Naive thymus-derived CD4-positive, alpha-beta T cell (primary cell): ENCODE data around the gene NFATC3. TPM values are rescaled to one million over a fixed set of nuclear protein-coding genes. Genes with fewer than 3 reads are reported as not detected.

ENCODE experiments used
- ATAC-seq: fragments of 150-1000 bp; cut with Tn5 transposase; 2 replicates; pipeline ENCODE4 v1.10.0; 2021; ENCODE audit warnings: mild to moderate bottlenecking, moderate library complexity
- CTCF ChIA-PET: fragments of 350-600 bp; sonication (Branson Sonifier 250); formaldehyde crosslinking; loops from one replicate; lab custom pipeline; 2021; ENCODE audit warnings: antibody characterized with exemption; lab: Charles Lee
- POLR2A ChIA-PET: fragments of 350-600 bp; sonication (Branson Sonifier 250); formaldehyde crosslinking; loops from one replicate; lab custom pipeline; 2021; ENCODE audit warnings: antibody characterized with exemption, inconsistent platforms; lab: Charles Lee
- DNase-seq, 9 donors: peaks; one replicate each; pipeline versions ENCODE4 v3.0.0 to v3.0.0-alpha.2; 2020 to 2022; ENCODE audit warnings: mixed read lengths in 1 of 9
- H3K27ac ChIP-seq: one replicate; pipeline ENCODE4 v1.7.0; 2013; ENCODE audit warnings: mild to moderate bottlenecking, low read depth, low read length, moderate library complexity
- H3K27me3 ChIP-seq, 2 donors: one replicate each; pipeline ENCODE4 v1.7.0; 2013; ENCODE audit warnings: low read length in 2 of 2, mild to moderate bottlenecking in 2 of 2, moderate library complexity in 2 of 2; ENCODE audit not compliant: control insufficient read depth in 2 of 2, insufficient read depth in 2 of 2
- H3K36me3 ChIP-seq, 3 experiments: 1 replicate in 2 of 3; 2 replicates in 1 of 3; pipeline ENCODE4 v1.7.0; 2013; ENCODE audit warnings: low read length in 3 of 3, mild to moderate bottlenecking in 3 of 3, moderate library complexity in 1 of 3; ENCODE audit not compliant: insufficient read depth in 3 of 3, control insufficient read depth in 2 of 3
- H3K4me1 ChIP-seq, 2 donors: one replicate each; pipeline ENCODE4 v1.7.0; 2013; ENCODE audit warnings: low read length in 2 of 2, mild to moderate bottlenecking in 2 of 2, moderate library complexity in 1 of 2; ENCODE audit not compliant: control insufficient read depth in 2 of 2, insufficient read depth in 2 of 2
- H3K4me3 ChIP-seq: 2 replicates; pipeline ENCODE4 v1.7.0; 2013; ENCODE audit warnings: mild to moderate bottlenecking, low read length
- H3K9me3 ChIP-seq, 3 experiments: 1 replicate in 2 of 3; 2 replicates in 1 of 3; pipeline ENCODE4 v1.7.0; 2013; ENCODE audit warnings: low read length in 3 of 3; ENCODE audit not compliant: control insufficient read depth in 2 of 3
- H3K27ac Mint-ChIP-seq, 9 donors: one replicate each; pipeline ENCODE4 v1.8.0; 2020 to 2022; ENCODE audit warnings: mixed read lengths in 9 of 9, mild to moderate bottlenecking in 8 of 9, moderate library complexity in 5 of 9, inconsistent platforms in 2 of 9
- H3K27me3 Mint-ChIP-seq, 5 donors: one replicate each; pipeline ENCODE4 v1.8.0; 2021 to 2022; ENCODE audit warnings: mixed read lengths in 5 of 5, mild to moderate bottlenecking in 1 of 5
- H3K36me3 Mint-ChIP-seq, 5 donors: one replicate each; pipeline ENCODE4 v1.8.0; 2020 to 2022; ENCODE audit warnings: mixed read lengths in 5 of 5, mild to moderate bottlenecking in 3 of 5, inconsistent platforms in 1 of 5
- H3K4me1 Mint-ChIP-seq, 7 donors: one replicate each; pipeline ENCODE4 v1.8.0; 2020 to 2022; ENCODE audit warnings: mixed read lengths in 7 of 7, mild to moderate bottlenecking in 3 of 7, inconsistent platforms in 1 of 7
- H3K4me3 Mint-ChIP-seq, 10 donors: one replicate each; pipeline ENCODE4 v1.8.0; 2020 to 2022; ENCODE audit warnings: mild to moderate bottlenecking in 10 of 10, mixed read lengths in 10 of 10, moderate library complexity in 6 of 10, inconsistent platforms in 2 of 10
- H3K9me3 Mint-ChIP-seq, 11 donors: one replicate each; pipeline ENCODE4 v1.8.0; 2020 to 2022; ENCODE audit warnings: mixed read lengths in 11 of 11, mild to moderate bottlenecking in 4 of 11, inconsistent platforms in 1 of 11, moderate library complexity in 1 of 11
- intact Hi-C, 2 donors: fragments of 100-400 bp; cut with micrococcal nuclease; formaldehyde crosslinking; loops; one replicate each; pipeline ENCODE4 v1.15.1; 2023
- microRNA-seq: library from miRNA; unstranded; fragments of <30 nt; microRNA quantifications from one replicate; pipeline ENCODE4 v1.2.0, GENCODE V29; 2022; ENCODE audit warnings: borderline microRNAs expressed
- polyA plus RNA-seq, 2 donors: library from polyadenylated mRNA; unstranded; fragments of 300-500 nt; fragmentation: Illumina TruSeq; gene quantifications; one replicate each; pipeline ENCODE4 v1.2.3, GENCODE V29; 2021
- total RNA-seq, 6 experiments: library from RNA in 5 of 6; stranded (reverse) in 5 of 6; gene quantifications; 1 replicate in 5 of 6; 2 replicates in 1 of 6; pipeline ENCODE4 v1.2.3 and lab custom pipeline; 2021 to 2026

The NFATC3 gene
- total and polyA plus RNA-seq, 7 experiments from 2014 or later: 75.8 to 151 (median 121) TPM

DNA sequence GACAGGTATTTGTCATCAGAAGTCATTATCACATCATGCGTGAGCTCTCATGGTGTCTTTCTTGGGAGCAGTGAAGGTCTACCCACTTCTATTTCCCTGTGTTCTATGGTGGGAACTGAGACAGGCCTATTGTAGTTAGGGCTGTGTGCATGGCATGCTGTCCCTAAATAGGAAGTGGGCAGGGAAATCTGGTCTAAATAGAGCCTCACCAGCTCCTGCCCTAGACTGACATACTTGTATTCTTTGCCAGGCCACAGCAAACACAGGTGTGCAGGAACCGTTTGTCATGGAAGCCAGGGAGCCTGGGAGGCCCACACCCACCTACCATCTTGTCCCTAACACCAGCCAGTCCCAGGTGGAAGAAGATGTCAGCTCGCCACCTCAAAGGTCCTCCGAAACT, 189.3 kb downstream of the NFATC3 start:
- H3K9me3 ChIP-seq: no peaks in the 10 kb centered on the region
- no peaks in the 10 kb centered on the region for H3K27me3 ChIP-seq
- intact Hi-C loops: no loop called here
- peaks cover 52 to 83% of the 10 kb centered on the region in 2 donors for H3K4me1 ChIP-seq
- DNase-seq (no peak), ATAC-seq (no peak)
- peak overlapping the region; percentile 4 for H3K4me3 ChIP-seq
- peak overlapping the region; percentile 39 to 100 (median 79) for H3K4me3 Mint-ChIP-seq
- H3K36me3 Mint-ChIP-seq: peaks cover 4 to 42% (median 24%) of the 10 kb centered on the region in 5 donors
- no peaks in the 10 kb centered on the region for H3K27me3 Mint-ChIP-seq
- peaks cover 0 to 2% (median 0%) of the 10 kb centered on the region in 11 donors for H3K9me3 Mint-ChIP-seq
- peaks cover 0 to 25% (median 10%) of the 10 kb centered on the region in 3 experiments for H3K36me3 ChIP-seq
- H3K27ac ChIP-seq: peak overlapping the region; percentile 83
- ChIA-PET CTCF (interaction anchor here (1.9 to 27.4 kb wide), 3 partner anchors 10 to 54 kb away, joined by 6 to 317 read pairs (median 32); partner anchors contain the start of gene SLC7A6), POLR2A (interaction anchor here (0.6 to 25.4 kb wide), 6 partner anchors 11 to 165 kb away, joined by 3 to 531 read pairs (median 13); partner anchors contain the start of genes PRMT7, SLC7A6 and SLC7A6OS)
- peaks cover 39 to 87% (median 78%) of the 10 kb centered on the region in 7 donors for H3K4me1 Mint-ChIP-seq
- peak overlapping the region; percentile 76 to 98 (median 97) for H3K27ac Mint-ChIP-seq

DNA sequence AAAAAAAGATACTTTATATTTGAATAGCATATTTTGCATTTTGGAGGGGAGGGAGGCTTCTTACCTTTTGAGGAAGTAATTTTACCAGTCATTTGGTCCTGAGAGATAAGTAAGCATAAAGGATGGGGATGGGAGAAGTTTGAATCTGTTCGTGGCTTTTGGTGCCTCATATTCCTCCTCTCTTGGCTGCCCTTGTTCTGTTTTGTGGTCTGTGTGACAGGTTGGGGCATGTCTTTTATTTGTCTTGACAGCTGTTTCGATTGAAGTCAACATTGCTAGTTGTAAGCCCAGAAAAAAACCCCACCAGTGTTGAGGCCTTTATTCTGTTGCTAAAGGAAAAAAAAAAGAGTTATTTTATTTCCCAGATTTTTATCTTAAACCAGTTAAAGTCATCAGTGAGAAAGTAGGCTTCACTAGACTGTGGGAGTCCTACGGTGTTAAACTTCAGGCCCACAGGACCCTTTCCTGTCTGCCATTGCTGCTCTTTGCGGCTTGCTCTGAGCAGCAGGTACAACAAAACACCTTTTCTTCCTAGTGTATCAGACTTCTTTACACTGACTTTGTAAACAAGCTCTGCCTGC, 190.5 kb downstream of the NFATC3 start:
- CTCF ChIA-PET: interaction anchor here (1.6 to 27.4 kb wide), 5 partner anchors 9 to 53 kb away, joined by 5 to 317 read pairs (median 6); partner anchors contain the start of gene SLC7A6
- peak overlapping the region; percentile 38 for H3K4me3 ChIP-seq
- ATAC-seq: peak; percentile 86
- H3K36me3 ChIP-seq: peaks cover 0 to 30% (median 10%) of the 10 kb centered on the region in 3 experiments
- Mint-ChIP-seq H3K36me3 (peaks cover 4 to 49% (median 29%) of the 10 kb centered on the region in 5 donors), H3K27me3 (no peaks in the 10 kb centered on the region), H3K27ac (peak overlapping the region; percentile 89 to 98 (median 97)), H3K9me3 (peaks cover 0 to 2% (median 0%) of the 10 kb centered on the region in 11 donors), H3K4me1 (peaks cover 40 to 84% (median 74%) of the 10 kb centered on the region in 7 donors), H3K4me3 (peak overlapping the region; percentile 71 to 100 (median 80))
- peaks cover 58 to 83% of the 10 kb centered on the region in 2 donors for H3K4me1 ChIP-seq
- no peaks in the 10 kb centered on the region for H3K9me3 ChIP-seq
- no peaks in the 10 kb centered on the region for H3K27me3 ChIP-seq
- POLR2A ChIA-PET: interaction anchor here (0.7 to 25.4 kb wide), 8 partner anchors 8 to 277 kb away, joined by 3 to 531 read pairs (median 6); partner anchors contain the start of genes PLA2G15, PRMT7, SLC7A6 and SLC7A6OS
- peak overlapping the region; percentile 83 for H3K27ac ChIP-seq
- intact Hi-C loops: loop anchor here (1.0 kb wide), 7 partner anchors 9 to 35 kb away; partner anchors contain the start of genes PLA2G15 (in 1 of the 2), SLC7A6 (in 1 of the 2) and SLC7A6OS (in 1 of the 2)
- peak in 7 of 9 donors; percentile 68 to 84 (median 83) for DNase-seq

- peak overlapping the region; percentile 38 for H3K4me3 ChIP-seq
- ChIA-PET CTCF (interaction anchor here (1.6 to 27.4 kb wide), 5 partner anchors 8 to 53 kb away, joined by 5 to 317 read pairs (median 6); partner anchors contain the start of gene SLC7A6), POLR2A (interaction anchor here (0.7 to 25.4 kb wide), 7 partner anchors 8 to 277 kb away, joined by 3 to 531 read pairs (median 6); partner anchors contain the start of genes PLA2G15, PRMT7, SLC7A6 and SLC7A6OS)
- H3K36me3 ChIP-seq: peaks cover 0 to 26% (median 10%) of the 10 kb centered on the region in 3 experiments
- H3K27me3 Mint-ChIP-seq: no peaks in the 10 kb centered on the region
- ATAC-seq (no peak), DNase-seq (no peak)
- peak overlapping the region; percentile 83 for H3K27ac ChIP-seq
- peaks cover 40 to 84% (median 74%) of the 10 kb centered on the region in 7 donors for H3K4me1 Mint-ChIP-seq
- intact Hi-C loops: loop anchor here (1.0 kb wide), 5 partner anchors 8 to 34 kb away; partner anchors contain the start of genes PLA2G15 (in 1 of the 2) and SLC7A6OS (in 1 of the 2)
- peaks cover 61 to 83% of the 10 kb centered on the region in 2 donors for H3K4me1 ChIP-seq
- H3K27me3 ChIP-seq: no peaks in the 10 kb centered on the region
- peaks cover 0 to 2% (median 0%) of the 10 kb centered on the region in 11 donors for H3K9me3 Mint-ChIP-seq
- peak overlapping the region; percentile 89 to 98 (median 97) for H3K27ac Mint-ChIP-seq
- peak overlapping the region; percentile 71 to 100 (median 80) for H3K4me3 Mint-ChIP-seq
- peaks cover 7 to 50% (median 32%) of the 10 kb centered on the region in 5 donors for H3K36me3 Mint-ChIP-seq
- no peaks in the 10 kb centered on the region for H3K9me3 ChIP-seq
Observed at GRCh38 chr16:68276223-68276622, 191.1 kb downstream of the NFATC3 start.

Small RNA genes within 50 kb of the gene (microRNA-seq; reads per million reads assigned to microRNA genes)
- not detected for gene MIR6773

Other genes with a start within 250 kb of the NFATC3 start
- gene THAP11, start 243.1 kb upstream of the NFATC3 start, total RNA-seq: 10 to 100 TPM; 29.0 to 62.7 (median 44.6) TPM
- 100 to 1,000 TPM; 134 to 204 TPM for gene THAP11, start 243.1 kb upstream of the NFATC3 start, polyA plus RNA-seq
- gene NUTF2, start 238.4 kb upstream of the NFATC3 start, total RNA-seq: 100 to 1,000 TPM in 1 of 5 experiments, 10 to 100 TPM in 4; 34.7 to 125 (median 40.4) TPM
- 100 to 1,000 TPM in 1 of 2 donors, 10 to 100 TPM in 1; 98.0 to 118 TPM for gene NUTF2, start 238.4 kb upstream of the NFATC3 start, polyA plus RNA-seq
- 100 to 1,000 TPM in 3 of 5 experiments, 10 to 100 TPM in 2; 56.7 to 128 (median 100) TPM for gene CENPT, start 237.7 kb upstream of the NFATC3 start, total RNA-seq
- gene CENPT, start 237.7 kb upstream of the NFATC3 start, polyA plus RNA-seq: 10 to 100 TPM; 11.8 to 22.7 TPM
- gene EDC4, start 212.3 kb upstream of the NFATC3 start, total RNA-seq: 100 to 1,000 TPM; 103 to 166 (median 122) TPM
- gene EDC4, start 212.3 kb upstream of the NFATC3 start, polyA plus RNA-seq: 10 to 100 TPM; 34.8 to 52.4 TPM
- gene NRN1L, start 200.5 kb upstream of the NFATC3 start, total RNA-seq: 1 to 10 TPM; 1.1 to 6.4 (median 3.2) TPM
- not detected for gene NRN1L, start 200.5 kb upstream of the NFATC3 start, polyA plus RNA-seq
- 10 to 100 TPM; 18.0 to 28.5 (median 23.3) TPM for gene PSKH1, start 192.1 kb upstream of the NFATC3 start, total RNA-seq
- 10 to 100 TPM; 20.7 to 34.0 TPM for gene PSKH1, start 192.1 kb upstream of the NFATC3 start, polyA plus RNA-seq
- 10 to 100 TPM in 2 of 5 experiments, 1 to 10 TPM in 3; 7.9 to 15.1 (median 9.3) TPM for gene CTRL, start 153.5 kb upstream of the NFATC3 start, total RNA-seq
- gene CTRL, start 153.5 kb upstream of the NFATC3 start, polyA plus RNA-seq: 1 to 10 TPM; 1.3 to 2.5 TPM
- gene PSMB10, start 148.5 kb upstream of the NFATC3 start, total RNA-seq: 100 to 1,000 TPM; 101 to 370 (median 142) TPM
- gene PSMB10, start 148.5 kb upstream of the NFATC3 start, polyA plus RNA-seq: 100 to 1,000 TPM; 522 to 542 TPM
- gene LCAT, start 141.2 kb upstream of the NFATC3 start, total RNA-seq: 10 to 100 TPM in 4 of 5 experiments, 1 to 10 TPM in 1; 9.4 to 23.6 (median 19.6) TPM
- 1 to 10 TPM in 1 of 2 donors, under 1 TPM in 1; 0.33 to 1.5 TPM for gene LCAT, start 141.2 kb upstream of the NFATC3 start, polyA plus RNA-seq
- gene SLC12A4, start 116.7 kb upstream of the NFATC3 start, total RNA-seq: 10 to 100 TPM; 22.8 to 44.4 (median 31.3) TPM
- gene SLC12A4, start 116.7 kb upstream of the NFATC3 start, polyA plus RNA-seq: 1 to 10 TPM; 3.8 to 8.0 TPM
- 1 to 10 TPM in 4 of 5 experiments, under 1 TPM in 1; 0.10 to 2.3 (median 1.6) TPM for gene DPEP3, start 104.9 kb upstream of the NFATC3 start, total RNA-seq
- under 1 TPM; 0.37 to 0.44 TPM for gene DPEP3, start 104.9 kb upstream of the NFATC3 start, polyA plus RNA-seq
- gene DPEP2, start 85.9 kb upstream of the NFATC3 start, total RNA-seq: 100 to 1,000 TPM in 2 of 5 experiments, 10 to 100 TPM in 3; 26.7 to 159 (median 85.1) TPM
- gene DPEP2, start 85.9 kb upstream of the NFATC3 start, polyA plus RNA-seq: 10 to 100 TPM; 54.3 to 57.7 TPM
- gene DPEP2NB, start 69.5 kb upstream of the NFATC3 start, total RNA-seq: not detected
- not detected for gene DPEP2NB, start 69.5 kb upstream of the NFATC3 start, polyA plus RNA-seq
- 10 to 100 TPM; 15.5 to 19.9 (median 19.1) TPM for gene DDX28, start 62.1 kb upstream of the NFATC3 start, total RNA-seq
- 10 to 100 TPM; 52.1 to 67.7 TPM for gene DDX28, start 62.1 kb upstream of the NFATC3 start, polyA plus RNA-seq
- gene DUS2, start 62.1 kb upstream of the NFATC3 start, total RNA-seq: 10 to 100 TPM; 13.6 to 25.9 (median 18.3) TPM
- 10 to 100 TPM in 1 of 2 donors, 1 to 10 TPM in 1; 8.7 to 13.7 TPM for gene DUS2, start 62.1 kb upstream of the NFATC3 start, polyA plus RNA-seq
- gene ESRP2, start 150.8 kb downstream of the NFATC3 start, total RNA-seq: not detected
- gene ESRP2, start 150.8 kb downstream of the NFATC3 start, polyA plus RNA-seq: under 1 TPM; 0.11 to 0.29 TPM
- 10 to 100 TPM in 2 of 5 experiments, 1 to 10 TPM in 3; 8.5 to 16.8 (median 9.9) TPM for gene PLA2G15, start 160.0 kb downstream of the NFATC3 start, total RNA-seq
- 10 to 100 TPM in 1 of 2 donors, 1 to 10 TPM in 1; 6.8 to 15.6 TPM for gene PLA2G15, start 160.0 kb downstream of the NFATC3 start, polyA plus RNA-seq
- gene SLC7A6, start 179.2 kb downstream of the NFATC3 start, total RNA-seq: 100 to 1,000 TPM; 112 to 248 (median 207) TPM
- 10 to 100 TPM; 29.3 to 31.1 TPM for gene SLC7A6, start 179.2 kb downstream of the NFATC3 start, polyA plus RNA-seq
- 10 to 100 TPM; 31.4 to 50.3 (median 34.8) TPM for gene SLC7A6OS, start 225.6 kb downstream of the NFATC3 start, total RNA-seq
- 10 to 100 TPM; 22.1 to 35.6 TPM for gene SLC7A6OS, start 225.6 kb downstream of the NFATC3 start, polyA plus RNA-seq
- 10 to 100 TPM; 60.8 to 95.1 (median 89.4) TPM for gene PRMT7, start 225.6 kb downstream of the NFATC3 start, total RNA-seq
- 10 to 100 TPM; 42.5 to 47.6 TPM for gene PRMT7, start 225.6 kb downstream of the NFATC3 start, polyA plus RNA-seq